PFSK-1 (cell line): ENCODE data around the gene C1GALT1C1.

Experiments
- FOXP2 ChIP-seq: optimal IDR thresholded peaks from 2 replicates; pipeline ENCODE3; 2011; ENCODE audit warnings: borderline replicate concordance, control low read depth, inconsistent platforms; ENCODE audit not compliant: insufficient read depth; ENCODE audit errors: extremely low read length, extremely low read depth
- POLR2AphosphoS5 ChIP-seq: IDR thresholded peaks from 2 replicates; pipeline ENCODE4 v1.6.1; 2012; ENCODE audit warnings: low read depth, mild to moderate bottlenecking, control low read depth, low read length, moderate library complexity
- TF ChIP-seq, protein P1 (sequence below), 2 experiments: IDR thresholded peaks; 2 replicates each; pipeline versions ENCODE4 v1.6.1 to v1.8.0; 2011 to 2012; ENCODE audit warnings: low read depth in 2 of 2, low read length in 2 of 2, control low read depth in 1 of 2, inconsistent platforms in 1 of 2, mild to moderate bottlenecking in 1 of 2, moderate library complexity in 1 of 2; ENCODE audit not compliant: insufficient read depth in 1 of 2

- TF ChIP-seq, protein P1, sequence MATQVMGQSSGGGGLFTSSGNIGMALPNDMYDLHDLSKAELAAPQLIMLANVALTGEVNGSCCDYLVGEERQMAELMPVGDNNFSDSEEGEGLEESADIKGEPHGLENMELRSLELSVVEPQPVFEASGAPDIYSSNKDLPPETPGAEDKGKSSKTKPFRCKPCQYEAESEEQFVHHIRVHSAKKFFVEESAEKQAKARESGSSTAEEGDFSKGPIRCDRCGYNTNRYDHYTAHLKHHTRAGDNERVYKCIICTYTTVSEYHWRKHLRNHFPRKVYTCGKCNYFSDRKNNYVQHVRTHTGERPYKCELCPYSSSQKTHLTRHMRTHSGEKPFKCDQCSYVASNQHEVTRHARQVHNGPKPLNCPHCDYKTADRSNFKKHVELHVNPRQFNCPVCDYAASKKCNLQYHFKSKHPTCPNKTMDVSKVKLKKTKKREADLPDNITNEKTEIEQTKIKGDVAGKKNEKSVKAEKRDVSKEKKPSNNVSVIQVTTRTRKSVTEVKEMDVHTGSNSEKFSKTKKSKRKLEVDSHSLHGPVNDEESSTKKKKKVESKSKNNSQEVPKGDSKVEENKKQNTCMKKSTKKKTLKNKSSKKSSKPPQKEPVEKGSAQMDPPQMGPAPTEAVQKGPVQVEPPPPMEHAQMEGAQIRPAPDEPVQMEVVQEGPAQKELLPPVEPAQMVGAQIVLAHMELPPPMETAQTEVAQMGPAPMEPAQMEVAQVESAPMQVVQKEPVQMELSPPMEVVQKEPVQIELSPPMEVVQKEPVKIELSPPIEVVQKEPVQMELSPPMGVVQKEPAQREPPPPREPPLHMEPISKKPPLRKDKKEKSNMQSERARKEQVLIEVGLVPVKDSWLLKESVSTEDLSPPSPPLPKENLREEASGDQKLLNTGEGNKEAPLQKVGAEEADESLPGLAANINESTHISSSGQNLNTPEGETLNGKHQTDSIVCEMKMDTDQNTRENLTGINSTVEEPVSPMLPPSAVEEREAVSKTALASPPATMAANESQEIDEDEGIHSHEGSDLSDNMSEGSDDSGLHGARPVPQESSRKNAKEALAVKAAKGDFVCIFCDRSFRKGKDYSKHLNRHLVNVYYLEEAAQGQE (IDR thresholded peaks at IDR 0.05; ENCODE audit: insufficient read depth in 1 of 2, low read depth in 2 of 2, low read length in 2 of 2): no peak
- TF ChIP-seq FOXP2 (no peak), POLR2AphosphoS5 (no peak)
Observed at GRCh38 chrX:120662662-120663061, 32.8 kb upstream of the C1GALT1C1 start.
